OCI-LY7 (cell line): ENCODE results near the gene VWA8.

ENCODE experiments used
- EZH2phosphoT487 ChIP-seq: fragments of 200-600 bp; sonication (generic); IDR thresholded peaks from 2 replicates; pipeline ENCODE4 v1.6.1; 2018; ENCODE audit warnings: low read depth, borderline replicate concordance, mild to moderate bottlenecking, mixed run types, antibody characterized with exemption, low read length, moderate library complexity, mixed read lengths
- TF ChIP-seq, protein P1 (sequence below): fragments of 200-600 bp; sonication (generic); conservative IDR thresholded peaks from 2 replicates; pipeline ENCODE4 v1.5.1; 2014; ENCODE audit warnings: mild to moderate bottlenecking, antibody characterized with exemption, low read length, moderate library complexity, mixed read lengths

DNA sequence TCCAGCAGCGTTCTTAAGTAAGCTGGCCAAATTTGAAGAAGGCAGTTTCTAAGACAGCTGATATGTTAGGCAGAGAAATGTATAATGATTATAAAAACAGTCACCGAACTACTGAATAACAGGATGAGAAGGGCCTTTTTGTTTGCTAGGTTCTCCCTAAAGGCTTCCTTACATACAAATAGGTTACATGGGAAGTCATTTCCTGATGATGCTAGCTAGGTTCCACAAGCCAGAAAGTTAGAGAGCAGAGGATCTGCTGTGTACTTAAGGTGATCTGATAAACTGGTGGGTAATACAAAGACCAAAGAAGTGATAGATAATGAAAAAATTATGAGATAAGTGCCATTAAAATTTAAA is 139.7 kb downstream of the VWA8 start:
- TF ChIP-seq, protein P1, sequence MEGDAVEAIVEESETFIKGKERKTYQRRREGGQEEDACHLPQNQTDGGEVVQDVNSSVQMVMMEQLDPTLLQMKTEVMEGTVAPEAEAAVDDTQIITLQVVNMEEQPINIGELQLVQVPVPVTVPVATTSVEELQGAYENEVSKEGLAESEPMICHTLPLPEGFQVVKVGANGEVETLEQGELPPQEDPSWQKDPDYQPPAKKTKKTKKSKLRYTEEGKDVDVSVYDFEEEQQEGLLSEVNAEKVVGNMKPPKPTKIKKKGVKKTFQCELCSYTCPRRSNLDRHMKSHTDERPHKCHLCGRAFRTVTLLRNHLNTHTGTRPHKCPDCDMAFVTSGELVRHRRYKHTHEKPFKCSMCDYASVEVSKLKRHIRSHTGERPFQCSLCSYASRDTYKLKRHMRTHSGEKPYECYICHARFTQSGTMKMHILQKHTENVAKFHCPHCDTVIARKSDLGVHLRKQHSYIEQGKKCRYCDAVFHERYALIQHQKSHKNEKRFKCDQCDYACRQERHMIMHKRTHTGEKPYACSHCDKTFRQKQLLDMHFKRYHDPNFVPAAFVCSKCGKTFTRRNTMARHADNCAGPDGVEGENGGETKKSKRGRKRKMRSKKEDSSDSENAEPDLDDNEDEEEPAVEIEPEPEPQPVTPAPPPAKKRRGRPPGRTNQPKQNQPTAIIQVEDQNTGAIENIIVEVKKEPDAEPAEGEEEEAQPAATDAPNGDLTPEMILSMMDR: no peak
- TF ChIP-seq EZH2phosphoT487: no peak
